ENCODE results near the gene RGS5.

The RGS5 gene

GRCh38 chr1:163182330-163182949, 20.3 kb downstream of the RGS5 start:
- no peak for DNase-seq (ENCODE audit: low spot score)

GRCh38 chr1:163178628-163179027, 24.1 kb downstream of the RGS5 start:
- DNase-seq (ENCODE audit: low spot score): no peak

- DNase-seq (ENCODE audit: low spot score): no peak
Observed at GRCh38 chr1:163176797-163177196, 25.9 kb downstream of the RGS5 start.

GRCh38 chr1:163174524-163175437, 27.9 kb downstream of the RGS5 start:
- peak; percentile 27 for DNase-seq (ENCODE audit: low spot score)

GRCh38 chr1:163173121-163173520, 29.6 kb downstream of the RGS5 start:
- no peak for DNase-seq (ENCODE audit: low spot score)

- no peak for DNase-seq (ENCODE audit: low spot score)
Observed at GRCh38 chr1:163172596-163172995, 30.1 kb downstream of the RGS5 start.

- no peak for DNase-seq (ENCODE audit: low spot score)
Observed at GRCh38 chr1:163171826-163172225, 30.9 kb downstream of the RGS5 start.

- DNase-seq (ENCODE audit: low spot score): no peak
Observed at GRCh38 chr1:163170975-163171676, 31.6 kb downstream of the RGS5 start.

GRCh38 chr1:163170331-163170730, 32.4 kb downstream of the RGS5 start:
- no peak for DNase-seq (ENCODE audit: low spot score)

GRCh38 chr1:163169553-163169952, 33.2 kb downstream of the RGS5 start:
- no peak for DNase-seq (ENCODE audit: low spot score)

- peak; percentile 40 for DNase-seq (ENCODE audit: low spot score)
Observed at GRCh38 chr1:163168053-163168452, 34.7 kb downstream of the RGS5 start.

- DNase-seq (ENCODE audit: low spot score): no peak
Observed at GRCh38 chr1:163166886-163167555, 35.7 kb downstream of the RGS5 start.

GRCh38 chr1:163165119-163165518, 37.6 kb downstream of the RGS5 start:
- DNase-seq (ENCODE audit: low spot score): no peak

GRCh38 chr1:163163881-163164582, 38.7 kb downstream of the RGS5 start:
- no peak for DNase-seq (ENCODE audit: low spot score)

- no peak for DNase-seq (ENCODE audit: low spot score)
Observed at GRCh38 chr1:163163163-163163562, 39.6 kb downstream of the RGS5 start.

- no peak for DNase-seq (ENCODE audit: low spot score)
Observed at GRCh38 chr1:163162381-163162914, 40.3 kb downstream of the RGS5 start.

- DNase-seq (ENCODE audit: low spot score): no peak
Observed at GRCh38 chr1:163161841-163162240, 40.9 kb downstream of the RGS5 start.

- DNase-seq (ENCODE audit: low spot score): no peak
Observed at GRCh38 chr1:163161337-163161736, 41.4 kb downstream of the RGS5 start.

GRCh38 chr1:163155606-163156005, 47.1 kb downstream of the RGS5 start:
- no peak for DNase-seq (ENCODE audit: low spot score)

- DNase-seq (ENCODE audit: low spot score): no peak
Observed at GRCh38 chr1:163148911-163149310, 53.8 kb downstream of the RGS5 start.

GRCh38 chr1:163147019-163147418, 55.7 kb downstream of the RGS5 start:
- no peak for DNase-seq (ENCODE audit: low spot score)

Data from hepatic stellate cell (primary cell).